Measurements from ENCODE around the gene TXNL4A.
"Not testable (repeated sequence)": the region's sequence is repeated elsewhere in the genome, so short reads cannot be mapped to it uniquely, and the experiment has no call there.

Gene TXNL4A

DNA sequence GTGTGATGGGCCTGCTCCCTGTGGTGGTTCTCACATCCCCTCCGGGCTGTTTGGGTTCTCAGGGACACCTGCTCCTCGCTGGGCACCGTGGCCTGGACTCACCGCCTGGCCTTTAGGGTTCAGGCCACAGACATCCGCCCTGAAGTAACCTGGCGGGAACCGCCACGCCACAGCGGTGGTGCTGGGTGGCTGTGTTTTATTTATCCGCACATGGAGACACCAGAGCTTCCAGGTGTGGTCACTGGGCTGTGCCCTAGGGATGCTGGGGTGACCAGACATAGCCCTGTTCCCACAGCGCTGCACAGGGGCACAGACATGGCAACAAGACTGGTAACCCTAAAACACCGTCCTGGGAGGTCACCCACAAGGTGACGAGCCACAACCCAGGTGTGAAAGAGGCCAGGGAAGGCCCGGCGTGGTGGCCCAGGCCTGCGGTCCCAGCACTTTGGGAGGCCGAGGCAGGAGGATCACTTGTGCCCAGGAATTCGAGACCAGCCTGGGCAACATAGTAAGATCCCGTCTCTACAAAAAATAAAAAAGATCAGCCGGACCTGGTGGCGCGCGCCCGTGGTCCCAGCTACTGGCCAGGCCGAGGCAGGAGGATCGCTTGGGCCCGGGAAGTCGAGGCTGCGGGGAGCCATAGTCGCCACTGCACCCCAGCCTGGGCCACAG lies 24.6 kb downstream of the TXNL4A start:
- DNase-seq: no peak

- no peak for DNase-seq
Observed at GRCh38 chr18:79962835-79963657, 25.3 kb downstream of the TXNL4A start.

- no peak for DNase-seq
Observed at GRCh38 chr18:79962311-79962710, 26.1 kb downstream of the TXNL4A start.

- DNase-seq: no peak
Observed at GRCh38 chr18:79961527-79962291, 26.7 kb downstream of the TXNL4A start.

GRCh38 chr18:79960921-79961526 lies 27.3 kb downstream of the TXNL4A start:
- no peak for DNase-seq

DNA sequence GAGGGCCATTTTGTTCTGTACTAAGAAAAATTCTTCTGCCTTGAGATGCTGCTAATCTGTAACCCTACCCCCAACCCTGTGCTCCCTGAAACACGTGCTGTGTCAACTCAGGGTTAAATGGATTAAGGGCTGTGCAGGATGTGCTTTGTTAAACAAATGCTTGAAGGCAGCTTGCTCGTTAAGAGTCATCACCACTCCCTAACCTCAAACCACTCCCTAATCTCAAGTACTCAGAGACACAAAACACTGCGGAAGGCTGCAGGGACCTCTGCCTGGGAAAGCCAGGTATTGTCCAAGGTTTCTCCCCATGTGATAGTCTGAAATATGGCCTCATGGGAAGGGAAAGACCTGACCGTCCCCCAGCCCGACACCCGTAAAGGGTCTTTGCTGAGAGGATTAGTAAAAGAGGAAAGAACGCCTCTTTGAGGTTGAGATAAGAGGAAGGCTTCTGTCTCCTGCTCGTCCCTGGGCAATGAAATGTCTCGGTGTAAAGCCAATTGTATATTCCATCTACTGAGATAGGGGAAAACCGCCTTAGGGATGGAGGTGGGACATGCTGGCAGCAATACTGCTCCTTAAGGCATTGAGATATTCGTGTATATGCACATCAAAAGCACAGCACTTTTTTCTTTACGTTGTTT lies 28.1 kb downstream of the TXNL4A start:
- not testable (repeated sequence) for DNase-seq

DNA sequence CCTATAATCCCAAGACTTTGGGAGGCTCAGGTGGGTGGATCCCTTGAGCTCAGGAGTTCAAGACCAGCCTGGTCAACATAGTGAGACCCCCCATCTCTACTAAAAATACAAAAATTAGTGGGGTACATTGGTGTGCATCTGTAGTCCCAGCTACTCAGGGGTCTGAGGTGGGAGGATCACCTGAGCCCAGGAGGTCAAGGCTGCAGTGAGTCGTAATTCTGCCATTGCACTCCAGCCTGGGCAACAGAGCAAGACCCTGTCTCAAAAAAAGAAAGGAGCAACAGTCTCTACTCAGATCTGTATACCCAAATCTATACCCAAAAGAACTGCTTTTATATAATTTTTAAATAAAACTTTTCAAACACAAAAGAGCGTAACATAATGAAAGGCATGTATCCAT lies 29.4 kb downstream of the TXNL4A start:
- DNase-seq: no peak

DNA sequence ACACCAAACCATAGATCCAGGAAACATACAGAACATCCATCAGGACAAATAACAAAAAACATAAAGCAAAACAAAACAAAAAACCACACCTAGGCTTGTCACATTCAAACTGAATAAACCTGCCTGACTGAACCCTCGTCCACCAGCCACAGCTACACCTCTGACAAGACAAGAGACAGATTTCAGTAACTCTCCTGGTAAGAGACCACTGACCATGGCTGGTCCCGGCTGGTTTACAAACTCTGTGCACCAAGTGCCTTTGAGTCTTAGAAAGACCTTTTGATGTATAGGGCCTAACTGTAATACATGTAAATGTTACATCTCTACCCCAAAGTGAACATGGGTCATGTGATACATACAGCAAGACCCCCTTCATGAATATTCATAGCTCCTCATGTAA lies 32.1 kb downstream of the TXNL4A start:
- no peak for DNase-seq

DNA sequence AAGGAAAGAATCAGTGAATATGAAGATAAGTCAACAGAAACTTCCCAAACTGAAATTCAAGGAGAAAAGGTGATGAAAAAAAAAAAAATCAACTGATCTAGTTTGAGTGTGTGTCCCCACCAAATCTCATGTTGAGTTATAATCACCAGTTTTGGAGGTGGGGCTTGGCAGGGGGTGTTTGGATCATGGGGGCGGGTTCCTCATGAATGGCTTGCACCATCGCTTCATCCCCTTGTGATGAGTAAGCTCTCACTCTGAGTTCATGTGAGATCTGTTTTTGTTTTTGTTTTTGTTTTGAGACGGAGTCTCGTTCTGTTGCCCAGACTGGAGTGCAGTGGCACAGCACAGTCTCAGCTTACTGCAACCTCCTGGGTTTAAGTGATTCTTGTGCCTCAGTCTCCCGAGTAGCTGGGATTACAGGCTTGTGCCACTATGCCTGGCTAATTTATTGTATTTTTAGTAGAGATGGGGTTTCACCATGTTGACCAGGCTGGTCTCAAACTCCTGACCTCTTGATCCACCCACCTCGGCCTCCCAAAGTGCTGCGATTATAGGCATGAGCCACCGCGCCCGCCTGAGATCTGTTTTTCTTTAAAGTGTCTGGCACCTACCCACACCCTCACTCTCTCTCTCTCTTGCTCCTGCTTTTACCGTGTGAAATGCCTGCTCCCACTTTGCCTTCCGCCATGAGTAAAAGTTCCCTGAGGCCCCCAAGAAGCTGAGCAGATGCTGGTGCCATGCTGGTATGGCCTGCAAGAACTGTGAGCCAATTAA lies 32.9 kb downstream of the TXNL4A start:
- no peak for DNase-seq

DNA sequence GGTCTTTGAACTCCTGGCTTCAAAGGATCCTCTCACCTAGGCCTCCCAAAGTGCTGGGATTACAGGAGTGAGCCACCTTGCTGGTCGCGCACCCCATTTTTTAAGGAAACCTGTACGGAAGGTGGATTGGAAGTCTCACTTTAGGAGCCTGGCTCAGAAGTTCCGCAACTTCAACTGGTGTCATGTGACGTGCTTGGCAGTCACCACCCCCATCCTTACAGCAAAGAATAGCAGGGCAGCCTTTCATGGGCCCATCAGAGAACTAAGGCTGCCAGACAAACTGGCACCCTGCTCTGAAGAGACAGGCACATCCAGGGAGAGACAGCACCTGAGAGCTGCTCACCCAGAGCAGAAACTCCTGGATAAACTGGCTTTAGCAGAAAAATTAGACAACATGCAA lies 33.6 kb downstream of the TXNL4A start:
- no peak for DNase-seq

GRCh38 chr18:79953971-79954651 lies 34.3 kb downstream of the TXNL4A start:
- DNase-seq: no peak

DNA sequence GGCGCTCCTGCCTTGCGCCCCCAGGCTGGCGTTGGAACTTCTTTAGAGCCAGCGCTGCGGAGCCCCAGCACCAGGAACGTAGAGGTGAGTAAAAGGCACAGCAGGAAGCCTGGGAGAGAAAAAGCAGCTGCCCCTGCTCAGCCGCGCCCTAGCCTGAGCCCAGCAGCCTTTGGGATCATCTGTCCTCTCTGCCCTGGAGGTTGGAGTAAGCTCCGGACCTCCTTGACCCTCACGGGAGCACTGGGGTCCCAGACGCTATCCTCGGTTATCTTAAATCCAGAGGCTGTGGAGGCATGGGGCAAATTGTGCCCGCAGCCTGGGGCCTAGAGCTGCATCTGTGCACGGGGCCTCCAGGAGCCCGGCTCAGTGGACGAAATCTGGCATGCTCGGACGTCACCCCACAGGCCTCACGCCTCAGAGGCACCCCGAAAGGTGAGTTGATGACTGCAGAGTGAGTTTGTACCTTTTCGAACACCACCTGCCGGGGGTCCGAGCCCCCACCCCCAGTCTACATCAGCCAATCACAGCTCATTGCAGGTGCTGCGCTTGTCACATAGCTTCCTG lies 35.3 kb downstream of the TXNL4A start:
- no peak for DNase-seq

DNA sequence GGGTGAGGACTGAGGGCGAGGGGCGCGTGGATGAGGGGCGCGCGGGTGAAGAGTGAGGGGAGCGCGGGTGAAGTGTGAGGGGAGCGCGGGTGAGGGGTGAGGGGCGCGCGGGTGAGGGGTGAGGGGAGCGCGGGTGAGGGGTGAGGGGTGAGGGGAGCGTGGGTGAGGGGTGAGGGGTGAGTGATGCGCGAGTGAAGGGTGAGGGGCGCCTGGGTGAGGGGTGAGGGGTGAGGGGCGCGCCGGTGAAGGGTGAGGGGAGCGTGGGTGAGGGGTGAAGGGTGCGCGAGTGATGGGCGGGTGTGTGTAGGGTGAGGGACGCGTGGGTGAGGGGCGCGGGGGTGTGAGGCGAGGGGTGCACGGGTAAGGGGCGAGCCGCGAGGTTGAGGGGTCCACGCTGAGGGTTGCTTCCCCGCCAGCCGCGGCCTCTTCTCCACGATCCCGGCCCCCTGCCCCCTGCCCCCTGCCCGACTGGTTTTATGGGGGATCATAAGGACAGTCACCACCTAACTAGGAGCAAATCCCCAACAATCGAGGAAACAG lies 35.8 kb downstream of the TXNL4A start:
- no peak for DNase-seq

- DNase-seq: peak; percentile 62 to 68
Observed at GRCh38 chr18:79951545-79952455, 36.6 kb downstream of the TXNL4A start, which contains the start of gene SLC66A2. TSS of gene SLC66A2 (minus strand) at chr18:79951653. CDS start at chr18:79950926, 727 bp downstream.

- DNase-seq: peak; percentile 13 to 16
Observed at GRCh38 chr18:79950515-79951341, 37.6 kb downstream of the TXNL4A start.

- peak; percentile 91 to 92 for DNase-seq
Observed at GRCh38 chr18:79949697-79950487, 38.5 kb downstream of the TXNL4A start.

DNA sequence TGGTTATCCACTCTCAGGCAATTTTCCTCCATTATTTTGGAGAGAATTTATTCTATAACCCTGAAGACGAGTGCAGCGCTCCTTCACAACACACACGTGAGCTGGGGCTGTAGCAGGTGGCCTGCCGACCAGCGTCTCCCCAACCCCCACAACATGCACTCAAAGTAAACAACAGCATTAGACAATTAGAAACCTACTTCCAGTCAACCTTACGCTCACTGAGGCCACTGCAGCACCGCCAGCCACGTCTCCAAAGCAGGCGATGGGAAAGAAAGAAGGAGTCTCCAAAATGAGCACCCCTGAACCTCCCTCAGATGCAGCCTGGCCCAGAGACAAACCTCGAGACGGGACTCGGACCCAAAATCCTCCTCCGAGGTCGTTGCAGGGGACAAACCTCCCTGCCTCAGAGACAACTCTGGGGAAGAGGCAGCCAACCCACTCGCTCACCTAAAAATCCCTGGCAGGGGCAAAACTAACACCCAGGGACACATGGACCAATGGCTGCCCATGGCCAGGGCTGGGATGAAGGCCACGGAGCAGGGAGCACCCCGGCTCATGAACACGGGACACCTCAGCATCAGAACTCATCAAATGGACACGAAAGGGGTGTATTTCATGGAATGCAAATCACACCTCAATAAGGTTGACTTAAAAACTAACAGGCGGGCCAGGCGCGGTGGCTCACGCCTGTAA lies 39.5 kb downstream of the TXNL4A start:
- DNase-seq: no peak

Data from AML-193 (cell line).